K562 (cell line): ENCODE data around the gene FN1. TPM values are rescaled to one million over a fixed set of nuclear protein-coding genes. Genes with fewer than 3 reads are reported as not detected.

Experiments
- ATAC-seq: fragments of 200-7000 bp; cut with Tn5 transposase; 3 replicates; pipeline ENCODE4 v1.9.1; 2020; ENCODE audit warnings: moderate library complexity
- BruUV-seq: library from RNA; stranded (reverse); fragments of 400-500 nt; replicated peaks from 2 replicates; lab custom pipeline; 2021; lab: Mats Ljungman, UMichigan
- CTCF ChIA-PET: fragments of 300-600 bp; formaldehyde crosslinking; extraction: SDS; loops from one replicate; lab custom pipeline; 2021; ENCODE audit warnings: low intra/inter-chr PET ratio; lab: Yijun Ruan, JAX
- POLR2A ChIA-PET: fragments of 300-600, 350-650 bp; sonication (Branson Sonifier 250); formaldehyde crosslinking; extraction: SDS; loops from one replicate; lab custom pipeline; 2021; ENCODE audit warnings: antibody characterized with exemption, inconsistent platforms; lab: Yijun Ruan, JAX
- DNase-seq, 4 experiments: peaks; one replicate each; pipeline versions ENCODE4 v3.0.0 to v3.0.0-alpha.2; 2011 to 2018; ENCODE audit warnings: low spot score in 3 of 4, mixed read lengths in 3 of 4; ENCODE audit errors: extremely low read depth in 1 of 4
- FAIRE-seq: peaks from 2 replicates; lab custom pipeline; 2011; peaks lifted over from hg19 to GRCh38; lab: Jason Lieb, UNC
- H2AFZ ChIP-seq: 2 replicates; pipeline ENCODE4 v1.6.0; 2011; ENCODE audit warnings: low read depth, low read length, control low read depth, inconsistent platforms
- H3K27ac ChIP-seq: fragments of 200-600 bp; 3 replicates; pipeline ENCODE4 v1.8.0; 2011; ENCODE audit warnings: low read depth, mild to moderate bottlenecking, control low read depth, inconsistent platforms, low read length, moderate library complexity, mixed read lengths; ENCODE audit errors: extremely low read depth
- H3K27me3 ChIP-seq, 2 experiments: fragments of 300-600 bp in 1 of 2; 2 replicates in 1 of 2; 3 replicates in 1 of 2; pipeline versions ENCODE4 v1.6.0 to v1.8.0; 2011; ENCODE audit warnings: inconsistent platforms in 2 of 2, low read length in 2 of 2, mild to moderate bottlenecking in 1 of 2, mixed read lengths in 1 of 2, moderate library complexity in 1 of 2; ENCODE audit not compliant: control insufficient read depth in 2 of 2, insufficient read depth in 2 of 2
- H3K36me3 ChIP-seq: fragments of 300-600 bp; 3 replicates; pipeline ENCODE4 v1.8.0; 2011; ENCODE audit warnings: mild to moderate bottlenecking, low read length, inconsistent platforms; ENCODE audit not compliant: control insufficient read depth, insufficient read depth
- H3K4me1 ChIP-seq, 2 experiments: fragments of 200-600 bp in 1 of 2; replicated peaks in 1 of 2; 2 replicates in 1 of 2; 3 replicates in 1 of 2; pipeline versions ENCODE4 v1.5.1 to v1.8.0; 2011; ENCODE audit warnings: inconsistent platforms in 2 of 2, low read length in 2 of 2, mild to moderate bottlenecking in 1 of 2, mixed read lengths in 1 of 2, moderate library complexity in 1 of 2; ENCODE audit not compliant: control insufficient read depth in 2 of 2, insufficient read depth in 2 of 2
- H3K4me2 ChIP-seq: 2 replicates; pipeline ENCODE4 v1.6.1; 2011; ENCODE audit warnings: low read length, control low read depth, inconsistent platforms, mixed read lengths; ENCODE audit not compliant: insufficient read depth
- H3K4me3 ChIP-seq: fragments of 200-600 bp; sonication (generic), shearing (Covaris generic); 2 replicates; pipeline ENCODE4 v1.5.1; 2016; ENCODE audit warnings: control low read depth, inconsistent platforms
- H3K79me2 ChIP-seq: fragments of 200-600 bp; 3 replicates; pipeline ENCODE4 v1.8.0; 2011; ENCODE audit warnings: low read length, inconsistent platforms; ENCODE audit not compliant: control insufficient read depth, insufficient read depth
- H3K9ac ChIP-seq, 2 experiments: 2 replicates each; pipeline versions ENCODE4 v1.6.0 to v1.6.1; 2011; ENCODE audit warnings: low read depth in 2 of 2, low read length in 2 of 2, control low read depth in 1 of 2, inconsistent platforms in 1 of 2, mild to moderate bottlenecking in 1 of 2, mixed read lengths in 1 of 2; ENCODE audit not compliant: insufficient read depth in 1 of 2
- H3K9me1 ChIP-seq: one replicate; pipeline ENCODE4 v1.6.0; 2011; ENCODE audit warnings: inconsistent platforms, mild to moderate bottlenecking, low read length, moderate library complexity; ENCODE audit not compliant: control insufficient read depth, insufficient read depth
- H3K9me3 ChIP-seq: replicated peaks from 2 replicates; pipeline ENCODE4 v1.5.1; 2011; ENCODE audit warnings: low read depth, low read length, inconsistent platforms; ENCODE audit not compliant: control insufficient read depth, insufficient read depth
- H4K20me1 ChIP-seq: replicated peaks from 2 replicates; pipeline ENCODE4 v1.6.1; 2011; ENCODE audit warnings: low read length, inconsistent platforms, mixed read lengths; ENCODE audit not compliant: control insufficient read depth, insufficient read depth
- C11orf30 ChIP-seq: fragments of 450-650 bp; IDR thresholded peaks from 2 replicates; pipeline ENCODE4 v1.6.1; 2016; ENCODE audit warnings: low read depth, mild to moderate bottlenecking
- HCFC1 ChIP-seq: IDR thresholded peaks from 2 replicates; pipeline ENCODE4 v1.6.1; 2012; ENCODE audit warnings: low read depth, low read length, improper control_type of control experiment
- MAFF ChIP-seq: IDR thresholded peaks from 2 replicates; pipeline ENCODE4 v1.6.1; 2012; ENCODE audit warnings: low read length, improper control_type of control experiment
- ZNF316 ChIP-seq: fragments of 450-650 bp; IDR thresholded peaks from 2 replicates; pipeline ENCODE4 v1.6.1; 2016
- WGBS: fragments of 100-300 bp; shearing (Covaris generic); methylation state at CpG from one replicate; pipeline ENCODE4 v1.1.6; 2016; ENCODE audit warnings: low coverage, mixed read lengths; ENCODE audit not compliant: insufficient coverage; ENCODE audit errors: missing lambda C conversion rate; 5-methylcytosine and 5-hydroxymethylcytosine counted together
- in situ Hi-C: fragments of 300-500 bp; cut with MboI; formaldehyde crosslinking; loops from 4 replicates; pipeline ENCODE4 v1.15.0; 2018; ENCODE audit warnings: inconsistent platforms, mixed read lengths
- intact Hi-C: fragments of 100-400 bp; cut with micrococcal nuclease; formaldehyde crosslinking; loops from 2 replicates; pipeline ENCODE4 v1.14.2; 2022
- polyA plus RNA-seq, 8 experiments: library from polyadenylated mRNA; depleted of rRNA in 4 of 8; stranded (reverse) in 5 of 8; unstranded in 3 of 8; fragments of >200 nt; fragmentation: Nextera tagmentation in 2 of 8; fragmentation: Illumina TruSeq in 1 of 8; extraction: Ambion mirVana in 2 of 8; extraction: Trizol in 1 of 8; gene quantifications; 2 replicates each; pipeline versions ENCODE4 v1.2.1 to v1.2.3, GENCODE V29; 2011 to 2014; ENCODE audit warnings: inconsistent platforms in 1 of 8, missing spikeins in 1 of 8
- total RNA-seq, 7 experiments: library from RNA; depleted of rRNA in 6 of 7; stranded (reverse); fragments of >200 nt in 6 of 7; fragmentation: Illumina TruSeq in 2 of 7; extraction: Trizol in 2 of 7; gene quantifications; 2 replicates each; pipeline versions ENCODE4 v1.2.1 to v1.2.3, GENCODE V29; 2011 to 2021; ENCODE audit warnings: low replicate concordance in 1 of 7
- TF ChIP-seq, protein P1 (sequence below): IDR thresholded peaks from 2 replicates; pipeline ENCODE4 v1.6.1; 2016; ENCODE audit warnings: missing genetic modification characterization, missing compliant biosample characterization
- TF ChIP-seq, protein P2 (sequence below): fragments of 450-650 bp; IDR thresholded peaks from 2 replicates; pipeline ENCODE4 v1.6.1; 2016; ENCODE audit warnings: mild to moderate bottlenecking

Gene FN1
- total and polyA plus RNA-seq, 9 of the 15 experiments (the other 6 are each of a cell fraction or from before 2014, with no cell fraction given): 7.4 to 19.1 (median 11.2) TPM

DNA sequence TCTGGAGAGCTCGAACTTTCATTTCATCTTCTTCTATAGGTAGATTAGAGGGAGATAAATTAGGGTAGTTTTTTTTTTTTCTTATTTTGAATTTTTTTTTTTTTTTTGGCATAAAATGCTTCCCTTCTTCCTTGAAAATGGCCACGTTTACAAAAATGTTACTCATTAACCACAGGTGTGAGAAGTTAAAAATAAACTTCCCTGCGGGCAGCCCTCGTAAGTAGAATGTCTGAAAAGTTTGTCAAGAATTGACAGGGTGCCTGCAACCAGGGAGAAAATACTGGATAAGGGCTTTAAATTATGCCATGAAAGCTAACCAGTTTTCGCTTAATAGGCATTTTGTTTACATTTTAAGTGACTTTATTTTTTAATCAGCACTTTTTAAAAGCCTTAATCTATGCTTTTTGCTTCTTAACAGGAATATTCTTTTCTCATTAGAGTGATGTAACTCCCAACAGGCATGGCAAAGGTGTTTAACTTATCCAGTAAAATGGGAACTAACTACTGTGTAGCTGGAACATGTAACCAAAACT is 4.2 kb upstream of the FN1 start:
- intact Hi-C loops: loop anchor here (5.0 to 10.0 kb wide), 2 partner anchors 155 to 482 kb away; no protein-coding TSS in a partner anchor
- Histone ChIP-seq H4K20me1 (no peaks in the 10 kb centered on the region), H3K9me1 (no peaks in the 10 kb centered on the region), H3K4me2 (no peak overlapping the region), H3K27me3 (no peaks in the 10 kb centered on the region), H3K27ac (no peak overlapping the region), H2AFZ (peak overlapping the region; percentile 75; the same call in 1 of the 2 replicates), H3K4me1 (peaks cover 6 to 9% of the 10 kb centered on the region in 2 experiments; a peak in 4 of 5 replicates), H3K9ac (no peak overlapping the region), H3K4me3 (no peak overlapping the region), H3K9me3 (no peaks in the 10 kb centered on the region), H3K79me2 (no peaks in the 10 kb centered on the region), H3K36me3 (no peaks in the 10 kb centered on the region)
- in situ Hi-C loops: no loop called here
- POLR2A ChIA-PET: no interaction called here
- CTCF ChIA-PET: no interaction called here
- FAIRE-seq (no peak), DNase-seq (no peak), ATAC-seq (no peak)
- WGBS: 39% methylated on average over 5 of the region's 5 CpGs
- TF ChIP-seq, protein P1, sequence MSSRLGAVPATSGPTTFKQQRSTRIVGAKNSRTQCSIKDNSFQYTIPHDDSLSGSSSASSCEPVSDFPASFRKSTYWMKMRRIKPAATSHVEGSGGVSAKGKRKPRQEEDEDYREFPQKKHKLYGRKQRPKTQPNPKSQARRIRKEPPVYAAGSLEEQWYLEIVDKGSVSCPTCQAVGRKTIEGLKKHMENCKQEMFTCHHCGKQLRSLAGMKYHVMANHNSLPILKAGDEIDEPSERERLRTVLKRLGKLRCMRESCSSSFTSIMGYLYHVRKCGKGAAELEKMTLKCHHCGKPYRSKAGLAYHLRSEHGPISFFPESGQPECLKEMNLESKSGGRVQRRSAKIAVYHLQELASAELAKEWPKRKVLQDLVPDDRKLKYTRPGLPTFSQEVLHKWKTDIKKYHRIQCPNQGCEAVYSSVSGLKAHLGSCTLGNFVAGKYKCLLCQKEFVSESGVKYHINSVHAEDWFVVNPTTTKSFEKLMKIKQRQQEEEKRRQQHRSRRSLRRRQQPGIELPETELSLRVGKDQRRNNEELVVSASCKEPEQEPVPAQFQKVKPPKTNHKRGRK (tag): 0 out of 2 replicates have a peak, but pooled peaks have one; percentile 9
- TF ChIP-seq C11orf30 (peak; percentile 62; the same call in 1 of the 2 replicates), HCFC1 (no peak), ZNF316 (peak; percentile 81), MAFF (peak; percentile 26; the same call in 1 of the 2 replicates)
- TF ChIP-seq, protein P2, sequence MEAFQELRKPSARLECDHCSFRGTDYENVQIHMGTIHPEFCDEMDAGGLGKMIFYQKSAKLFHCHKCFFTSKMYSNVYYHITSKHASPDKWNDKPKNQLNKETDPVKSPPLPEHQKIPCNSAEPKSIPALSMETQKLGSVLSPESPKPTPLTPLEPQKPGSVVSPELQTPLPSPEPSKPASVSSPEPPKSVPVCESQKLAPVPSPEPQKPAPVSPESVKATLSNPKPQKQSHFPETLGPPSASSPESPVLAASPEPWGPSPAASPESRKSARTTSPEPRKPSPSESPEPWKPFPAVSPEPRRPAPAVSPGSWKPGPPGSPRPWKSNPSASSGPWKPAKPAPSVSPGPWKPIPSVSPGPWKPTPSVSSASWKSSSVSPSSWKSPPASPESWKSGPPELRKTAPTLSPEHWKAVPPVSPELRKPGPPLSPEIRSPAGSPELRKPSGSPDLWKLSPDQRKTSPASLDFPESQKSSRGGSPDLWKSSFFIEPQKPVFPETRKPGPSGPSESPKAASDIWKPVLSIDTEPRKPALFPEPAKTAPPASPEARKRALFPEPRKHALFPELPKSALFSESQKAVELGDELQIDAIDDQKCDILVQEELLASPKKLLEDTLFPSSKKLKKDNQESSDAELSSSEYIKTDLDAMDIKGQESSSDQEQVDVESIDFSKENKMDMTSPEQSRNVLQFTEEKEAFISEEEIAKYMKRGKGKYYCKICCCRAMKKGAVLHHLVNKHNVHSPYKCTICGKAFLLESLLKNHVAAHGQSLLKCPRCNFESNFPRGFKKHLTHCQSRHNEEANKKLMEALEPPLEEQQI: no peak
- BruUV-seq: no TSS peak
